ENCODE data around the gene TMTC1.

TMTC1 gene

GRCh38 chr12:29732593-29732992 is 51.1 kb downstream of the TMTC1 start:
- Histone ChIP-seq H3K4me3 (ENCODE audit: low read depth in 1 of 2, low read length in 2 of 2) (no peak overlapping the region), H3K36me3 (ENCODE audit: control insufficient read depth in 1 of 2, insufficient read depth in 2 of 2, low read length in 2 of 2) (no peaks in the 10 kb centered on the region), H3K27me3 (ENCODE audit: control insufficient read depth in 1 of 2, insufficient read depth in 2 of 2, low read length in 2 of 2) (no peaks in the 10 kb centered on the region), H3K9ac (ENCODE audit: low read depth in 1 of 2, low read length in 2 of 2) (no peak overlapping the region), H3K9me3 (ENCODE audit: control insufficient read depth in 1 of 2, low read length in 2 of 2) (no peaks in the 10 kb centered on the region), H3K4me1 (ENCODE audit: control insufficient read depth in 1 of 2, insufficient read depth in 2 of 2, low read length in 2 of 2) (no peaks in the 10 kb centered on the region), H3K27ac (ENCODE audit: low read depth, low read length) (no peak overlapping the region)

GRCh38 chr12:29732191-29732590 is 51.6 kb downstream of the TMTC1 start:
- H3K36me3 ChIP-seq (ENCODE audit: control insufficient read depth in 1 of 2, insufficient read depth in 2 of 2, low read length in 2 of 2), result no peaks in the 10 kb centered on the region
- H3K4me1 ChIP-seq (ENCODE audit: control insufficient read depth in 1 of 2, insufficient read depth in 2 of 2, low read length in 2 of 2), result no peaks in the 10 kb centered on the region
- H3K4me3 ChIP-seq (ENCODE audit: low read depth in 1 of 2, low read length in 2 of 2), result no peak overlapping the region
- no peak overlapping the region for H3K27ac ChIP-seq (ENCODE audit: low read depth, low read length)
- no peaks in the 10 kb centered on the region for H3K27me3 ChIP-seq (ENCODE audit: control insufficient read depth in 1 of 2, insufficient read depth in 2 of 2, low read length in 2 of 2)
- no peak overlapping the region for H3K9ac ChIP-seq (ENCODE audit: low read depth in 1 of 2, low read length in 2 of 2)
- H3K9me3 ChIP-seq (ENCODE audit: control insufficient read depth in 1 of 2, low read length in 2 of 2), result no peaks in the 10 kb centered on the region

- Histone ChIP-seq H3K27me3 (ENCODE audit: control insufficient read depth in 1 of 2, insufficient read depth in 2 of 2, low read length in 2 of 2) (no peaks in the 10 kb centered on the region), H3K4me1 (ENCODE audit: control insufficient read depth in 1 of 2, insufficient read depth in 2 of 2, low read length in 2 of 2) (no peaks in the 10 kb centered on the region), H3K9ac (ENCODE audit: low read depth in 1 of 2, low read length in 2 of 2) (no peak overlapping the region), H3K4me3 (ENCODE audit: low read depth in 1 of 2, low read length in 2 of 2) (no peak overlapping the region), H3K36me3 (ENCODE audit: control insufficient read depth in 1 of 2, insufficient read depth in 2 of 2, low read length in 2 of 2) (no peaks in the 10 kb centered on the region), H3K9me3 (ENCODE audit: control insufficient read depth in 1 of 2, low read length in 2 of 2) (no peaks in the 10 kb centered on the region), H3K27ac (ENCODE audit: low read depth, low read length) (no peak overlapping the region)
Observed at GRCh38 chr12:29731591-29731990, 52.2 kb downstream of the TMTC1 start.

GRCh38 chr12:29730481-29730880 is 53.3 kb downstream of the TMTC1 start:
- H3K27ac ChIP-seq (ENCODE audit: low read depth, low read length), result no peak overlapping the region
- no peaks in the 10 kb centered on the region for H3K4me1 ChIP-seq (ENCODE audit: control insufficient read depth in 1 of 2, insufficient read depth in 2 of 2, low read length in 2 of 2)
- H3K9ac ChIP-seq (ENCODE audit: low read depth in 1 of 2, low read length in 2 of 2), result no peak overlapping the region

GRCh38 chr12:29728030-29728429 is 55.7 kb downstream of the TMTC1 start:
- Histone ChIP-seq H3K9me3 (ENCODE audit: control insufficient read depth in 1 of 2, low read length in 2 of 2) (no peaks in the 10 kb centered on the region), H3K4me3 (ENCODE audit: low read depth in 1 of 2, low read length in 2 of 2) (no peak overlapping the region), H3K27me3 (ENCODE audit: control insufficient read depth in 1 of 2, insufficient read depth in 2 of 2, low read length in 2 of 2) (no peaks in the 10 kb centered on the region), H3K27ac (ENCODE audit: low read depth, low read length) (no peak overlapping the region), H3K4me1 (ENCODE audit: control insufficient read depth in 1 of 2, insufficient read depth in 2 of 2, low read length in 2 of 2) (no peaks in the 10 kb centered on the region), H3K36me3 (ENCODE audit: control insufficient read depth in 1 of 2, insufficient read depth in 2 of 2, low read length in 2 of 2) (no peaks in the 10 kb centered on the region), H3K9ac (ENCODE audit: low read depth in 1 of 2, low read length in 2 of 2) (no peak overlapping the region)

More at GRCh38 chr12:29730481-29730880, 53.3 kb downstream of the TMTC1 start:
- no peak overlapping the region for H3K4me3 ChIP-seq (ENCODE audit: low read depth in 1 of 2, low read length in 2 of 2)
- H3K9me3 ChIP-seq (ENCODE audit: control insufficient read depth in 1 of 2, low read length in 2 of 2), result no peaks in the 10 kb centered on the region
- H3K27me3 ChIP-seq (ENCODE audit: control insufficient read depth in 1 of 2, insufficient read depth in 2 of 2, low read length in 2 of 2), result no peaks in the 10 kb centered on the region
- H3K36me3 ChIP-seq (ENCODE audit: control insufficient read depth in 1 of 2, insufficient read depth in 2 of 2, low read length in 2 of 2), result no peaks in the 10 kb centered on the region

- Histone ChIP-seq H3K36me3 (ENCODE audit: control insufficient read depth in 1 of 2, insufficient read depth in 2 of 2, low read length in 2 of 2) (no peaks in the 10 kb centered on the region), H3K9ac (ENCODE audit: low read depth in 1 of 2, low read length in 2 of 2) (no peak overlapping the region), H3K27ac (ENCODE audit: low read depth, low read length) (no peak overlapping the region), H3K4me3 (ENCODE audit: low read depth in 1 of 2, low read length in 2 of 2) (no peak overlapping the region), H3K9me3 (ENCODE audit: control insufficient read depth in 1 of 2, low read length in 2 of 2) (no peaks in the 10 kb centered on the region), H3K4me1 (ENCODE audit: control insufficient read depth in 1 of 2, insufficient read depth in 2 of 2, low read length in 2 of 2) (no peaks in the 10 kb centered on the region), H3K27me3 (ENCODE audit: control insufficient read depth in 1 of 2, insufficient read depth in 2 of 2, low read length in 2 of 2) (no peaks in the 10 kb centered on the region)
Observed at GRCh38 chr12:29726741-29727348, 56.9 kb downstream of the TMTC1 start.

GRCh38 chr12:29726321-29726692 is 57.4 kb downstream of the TMTC1 start:
- no peak overlapping the region for H3K27ac ChIP-seq (ENCODE audit: low read depth, low read length)
- no peak overlapping the region for H3K4me3 ChIP-seq (ENCODE audit: low read depth in 1 of 2, low read length in 2 of 2)
- H3K9me3 ChIP-seq (ENCODE audit: control insufficient read depth in 1 of 2, low read length in 2 of 2), result no peaks in the 10 kb centered on the region
- H3K27me3 ChIP-seq (ENCODE audit: control insufficient read depth in 1 of 2, insufficient read depth in 2 of 2, low read length in 2 of 2), result no peaks in the 10 kb centered on the region
- no peaks in the 10 kb centered on the region for H3K36me3 ChIP-seq (ENCODE audit: control insufficient read depth in 1 of 2, insufficient read depth in 2 of 2, low read length in 2 of 2)
- no peaks in the 10 kb centered on the region for H3K4me1 ChIP-seq (ENCODE audit: control insufficient read depth in 1 of 2, insufficient read depth in 2 of 2, low read length in 2 of 2)
- H3K9ac ChIP-seq (ENCODE audit: low read depth in 1 of 2, low read length in 2 of 2), result no peak overlapping the region

GRCh38 chr12:29725587-29726320 is 58.0 kb downstream of the TMTC1 start:
- no peaks in the 10 kb centered on the region for H3K4me1 ChIP-seq (ENCODE audit: control insufficient read depth in 1 of 2, insufficient read depth in 2 of 2, low read length in 2 of 2)
- no peaks in the 10 kb centered on the region for H3K9me3 ChIP-seq (ENCODE audit: control insufficient read depth in 1 of 2, low read length in 2 of 2)
- no peak overlapping the region for H3K9ac ChIP-seq (ENCODE audit: low read depth in 1 of 2, low read length in 2 of 2)
- H3K4me3 ChIP-seq (ENCODE audit: low read depth in 1 of 2, low read length in 2 of 2), result no peak overlapping the region
- no peak overlapping the region for H3K27ac ChIP-seq (ENCODE audit: low read depth, low read length)
- H3K27me3 ChIP-seq (ENCODE audit: control insufficient read depth in 1 of 2, insufficient read depth in 2 of 2, low read length in 2 of 2), result no peaks in the 10 kb centered on the region
- H3K36me3 ChIP-seq (ENCODE audit: control insufficient read depth in 1 of 2, insufficient read depth in 2 of 2, low read length in 2 of 2), result no peaks in the 10 kb centered on the region

GRCh38 chr12:29722164-29722563 is 61.6 kb downstream of the TMTC1 start:
- Histone ChIP-seq H3K27me3 (ENCODE audit: control insufficient read depth in 1 of 2, insufficient read depth in 2 of 2, low read length in 2 of 2) (no peaks in the 10 kb centered on the region), H3K4me3 (ENCODE audit: low read depth in 1 of 2, low read length in 2 of 2) (no peak overlapping the region), H3K36me3 (ENCODE audit: control insufficient read depth in 1 of 2, insufficient read depth in 2 of 2, low read length in 2 of 2) (no peaks in the 10 kb centered on the region), H3K4me1 (ENCODE audit: control insufficient read depth in 1 of 2, insufficient read depth in 2 of 2, low read length in 2 of 2) (no peaks in the 10 kb centered on the region), H3K27ac (ENCODE audit: low read depth, low read length) (no peak overlapping the region), H3K9ac (ENCODE audit: low read depth in 1 of 2, low read length in 2 of 2) (no peak overlapping the region), H3K9me3 (ENCODE audit: control insufficient read depth in 1 of 2, low read length in 2 of 2) (no peaks in the 10 kb centered on the region)

- Histone ChIP-seq H3K27ac (ENCODE audit: low read depth, low read length) (no peak overlapping the region), H3K4me1 (ENCODE audit: control insufficient read depth in 1 of 2, insufficient read depth in 2 of 2, low read length in 2 of 2) (no peaks in the 10 kb centered on the region), H3K27me3 (ENCODE audit: control insufficient read depth in 1 of 2, insufficient read depth in 2 of 2, low read length in 2 of 2) (no peaks in the 10 kb centered on the region), H3K9me3 (ENCODE audit: control insufficient read depth in 1 of 2, low read length in 2 of 2) (no peaks in the 10 kb centered on the region), H3K9ac (ENCODE audit: low read depth in 1 of 2, low read length in 2 of 2) (no peak overlapping the region), H3K4me3 (ENCODE audit: low read depth in 1 of 2, low read length in 2 of 2) (no peak overlapping the region), H3K36me3 (ENCODE audit: control insufficient read depth in 1 of 2, insufficient read depth in 2 of 2, low read length in 2 of 2) (no peaks in the 10 kb centered on the region)
Observed at GRCh38 chr12:29719381-29719780, 64.4 kb downstream of the TMTC1 start.

All from duodenal mucosa (tissue), 2 donors.